GM23248 (cell line): Measurements from ENCODE around the gene PHLPP1.

Experiments
- EZH2 ChIP-seq: fragments of 200-600 bp; sonication (generic); IDR thresholded peaks from 2 replicates; pipeline ENCODE4 v1.6.1; 2018; ENCODE audit warnings: antibody characterized with exemption, mild to moderate bottlenecking; ENCODE audit not compliant: insufficient read depth, poor library complexity, severe bottlenecking
- EZH2phosphoT487 ChIP-seq: fragments of 200-600 bp; sonication (generic); IDR thresholded peaks from 2 replicates; pipeline ENCODE4 v1.6.1; 2018; ENCODE audit warnings: antibody characterized with exemption, moderate library complexity, mild to moderate bottlenecking, low read depth; ENCODE audit not compliant: insufficient read depth

DNA sequence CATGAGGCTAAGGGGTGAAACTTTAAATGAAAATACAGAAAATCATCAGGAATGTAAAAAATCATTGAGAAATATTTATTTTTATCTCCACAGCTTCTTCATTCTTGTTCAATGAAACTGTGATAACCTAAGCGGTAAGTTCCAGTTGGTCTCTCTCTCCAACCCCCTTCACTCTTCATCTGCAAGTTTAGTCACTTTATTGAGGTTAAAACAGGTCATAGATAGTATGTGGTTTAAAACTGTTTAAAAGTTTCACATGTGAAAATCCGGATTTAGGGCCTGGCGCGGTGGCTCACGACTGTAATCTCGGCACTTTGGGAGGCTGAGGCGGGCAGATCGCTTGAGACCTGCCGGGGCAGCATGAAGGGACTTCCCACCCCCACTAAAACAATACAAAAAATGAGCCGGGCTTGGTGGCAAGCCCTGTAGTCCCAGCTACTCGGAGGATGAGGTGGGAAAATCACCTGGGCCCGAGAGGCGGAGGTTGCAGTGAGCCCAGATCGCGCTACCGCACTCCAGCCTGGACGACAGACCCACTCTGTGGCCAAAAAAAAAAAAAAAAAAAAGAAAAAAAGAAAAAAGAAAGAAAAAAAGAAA, 1.6 kb upstream of the PHLPP1 start:
- no peak for TF ChIP-seq EZH2
- no peak for TF ChIP-seq EZH2phosphoT487
